T-helper 2 cell (primary cell): ENCODE results near the gene LIPC.

Source experiments
- DNase-seq, 5 experiments: peaks; one replicate each; pipeline versions ENCODE4 v3.0.0 to v3.0.0-alpha.2; 2012 to 2022

The LIPC gene

DNA sequence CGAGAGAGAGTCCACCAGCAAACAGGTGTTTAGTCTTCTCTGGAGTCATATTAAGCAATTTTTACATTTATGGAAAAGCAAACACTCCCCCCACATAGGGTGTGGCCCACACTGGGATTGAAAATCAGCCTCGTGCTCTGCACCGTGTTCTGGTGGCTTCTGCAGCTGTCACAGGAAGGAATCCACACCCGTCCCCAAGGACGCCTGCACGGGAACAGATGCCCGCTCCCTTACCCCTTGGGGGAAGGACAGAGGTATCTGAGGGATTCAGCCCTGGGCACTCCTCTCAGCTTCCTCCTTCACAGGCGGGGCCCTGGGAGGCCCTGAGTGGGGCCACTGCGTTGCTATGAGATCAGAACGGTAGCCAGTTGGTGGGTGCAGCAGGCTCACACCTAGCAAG lies 27.8 kb downstream of the LIPC start:
- no peak for DNase-seq

DNA sequence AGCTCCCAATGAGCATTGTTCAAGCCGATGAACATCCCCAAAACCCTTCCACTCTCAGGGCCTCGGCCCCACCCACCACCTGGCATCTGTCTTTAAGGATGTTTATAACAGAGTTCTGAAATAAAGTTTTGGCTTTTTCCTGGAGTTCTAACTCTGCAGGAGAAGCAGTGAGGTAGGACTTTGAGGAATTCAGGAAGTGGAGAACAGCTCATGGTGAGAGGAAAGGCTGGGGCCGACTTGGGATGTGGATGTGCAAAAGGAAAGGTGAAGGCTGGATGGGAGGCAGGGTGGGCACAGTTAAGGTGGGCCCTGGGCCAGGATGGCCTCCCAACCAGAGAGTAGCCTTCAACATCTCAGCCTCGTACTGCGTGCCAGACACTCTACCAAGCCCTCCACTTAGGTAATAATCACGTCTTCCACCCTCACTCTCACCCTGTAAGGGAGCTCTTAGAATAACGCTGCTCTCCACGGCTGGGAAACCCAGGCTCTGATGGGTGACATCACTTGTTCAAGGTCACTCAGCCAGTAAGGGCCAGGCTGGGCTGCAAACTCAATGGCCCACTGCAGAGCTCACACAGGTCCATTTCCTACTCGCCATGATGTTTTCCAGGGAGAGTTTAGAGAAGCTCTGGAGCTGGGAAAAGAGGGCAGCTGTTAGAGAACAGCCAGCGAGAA lies 28.5 kb downstream of the LIPC start:
- DNase-seq: no peak

DNA sequence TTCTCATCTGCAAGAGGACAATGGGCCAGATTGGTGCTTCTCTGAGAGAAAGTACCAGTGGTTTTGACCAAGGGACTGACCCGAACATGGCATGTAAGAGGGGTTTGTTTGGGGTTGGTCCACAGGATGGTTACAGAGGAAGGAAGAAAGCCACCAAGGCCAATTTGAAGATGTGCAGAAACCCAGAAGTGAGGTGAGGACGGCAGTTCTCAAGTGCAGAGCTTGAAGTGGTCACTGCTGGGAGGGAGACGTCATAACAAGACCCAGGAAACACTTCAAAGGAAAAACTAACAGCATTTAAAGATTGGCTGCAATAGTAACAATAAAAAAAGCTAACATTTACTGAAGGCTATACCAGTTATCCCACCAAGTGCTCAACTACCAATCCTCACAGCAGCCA lies 29.1 kb downstream of the LIPC start:
- DNase-seq: no peak

DNA sequence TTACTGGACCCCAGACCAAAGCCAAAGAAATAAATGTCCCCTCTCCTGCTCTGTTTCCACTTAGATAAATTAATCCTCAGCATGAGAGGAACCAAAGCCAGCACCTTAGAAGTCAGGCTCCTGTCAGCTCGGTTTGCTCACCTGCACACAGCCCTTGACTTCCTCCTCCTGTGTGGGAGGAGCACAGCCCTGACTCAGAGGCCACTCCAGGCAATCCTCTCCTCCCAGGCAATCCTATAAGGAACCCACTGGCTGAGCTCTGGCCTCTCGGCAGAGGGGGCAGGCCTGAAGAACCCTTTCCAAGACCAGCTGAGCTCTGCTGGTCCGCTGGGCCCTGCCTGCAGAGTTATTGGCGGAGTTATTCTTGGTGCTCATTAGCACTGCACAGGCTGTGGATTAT lies 30.8 kb downstream of the LIPC start:
- no peak for DNase-seq

DNA sequence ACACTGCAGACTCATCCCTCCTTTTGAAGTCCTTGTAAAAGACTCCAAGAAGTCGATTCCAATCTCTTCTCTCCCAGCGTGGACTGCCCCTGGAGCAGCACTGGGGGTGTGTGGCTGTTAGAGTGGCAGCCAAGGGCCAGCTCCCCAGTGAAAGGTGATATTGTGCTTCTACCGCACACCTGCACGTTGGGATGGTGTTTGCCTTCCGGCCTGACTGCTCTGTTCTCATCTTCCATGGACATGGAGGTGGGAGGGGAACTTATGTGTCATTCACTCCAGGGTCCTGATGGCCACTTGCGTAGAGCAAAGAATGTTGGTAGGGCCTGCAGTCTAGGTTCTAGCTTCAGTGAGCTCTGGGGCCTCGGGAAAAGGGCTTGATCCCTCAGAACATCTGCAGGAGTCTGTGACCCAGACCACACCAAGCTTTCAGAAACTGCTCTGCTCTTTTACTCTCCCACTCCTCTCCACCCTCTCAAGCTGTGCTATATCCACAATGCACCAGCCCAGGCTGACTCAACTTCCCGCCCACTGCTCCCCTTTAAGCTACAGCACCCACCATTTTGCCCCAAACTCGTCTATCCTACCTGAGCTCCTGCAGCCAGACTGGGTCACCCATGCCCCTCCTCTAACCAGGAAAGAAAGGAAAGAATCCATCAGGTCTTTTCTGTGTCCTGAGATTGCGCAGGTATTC lies 31.3 kb downstream of the LIPC start:
- no peak for DNase-seq

DNA sequence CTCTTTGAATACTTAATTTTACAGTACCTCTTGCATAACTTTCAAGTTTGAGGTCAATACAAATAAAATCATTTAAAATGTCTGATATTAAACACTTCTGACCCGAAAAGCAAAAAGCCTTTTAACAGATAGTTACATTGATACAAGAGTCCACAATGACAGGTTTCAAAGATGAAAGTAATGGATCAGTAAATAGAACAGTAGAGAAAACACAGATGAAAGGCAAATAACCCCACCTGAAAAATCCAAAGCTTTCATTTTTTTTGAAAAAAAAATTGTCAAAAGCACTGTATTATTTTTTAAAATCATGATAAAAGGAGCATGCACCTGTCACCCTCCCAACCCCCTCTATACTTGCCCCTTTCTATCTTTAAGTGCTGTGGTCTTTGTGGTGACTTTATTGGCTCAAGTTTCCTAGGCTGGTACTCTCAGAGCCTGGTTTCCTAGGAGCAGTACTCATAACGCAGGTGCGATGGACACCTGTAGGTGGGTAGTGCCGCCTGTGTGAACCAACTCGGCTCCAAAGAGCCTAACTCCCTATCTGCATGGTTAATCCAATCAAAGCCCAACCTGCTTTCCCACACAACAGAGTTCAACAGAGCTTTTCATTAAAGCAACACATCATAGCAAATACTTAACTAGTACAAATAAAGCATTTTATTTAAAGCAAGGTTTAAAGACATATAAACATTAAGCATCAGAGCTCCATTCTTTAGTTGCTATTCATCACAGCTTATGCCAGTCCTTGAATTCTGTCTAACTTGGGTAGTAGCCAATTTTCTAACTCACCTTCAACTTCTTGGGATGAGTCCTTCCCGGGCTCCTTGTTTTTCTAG lies 32.2 kb downstream of the LIPC start:
- DNase-seq: no peak

DNA sequence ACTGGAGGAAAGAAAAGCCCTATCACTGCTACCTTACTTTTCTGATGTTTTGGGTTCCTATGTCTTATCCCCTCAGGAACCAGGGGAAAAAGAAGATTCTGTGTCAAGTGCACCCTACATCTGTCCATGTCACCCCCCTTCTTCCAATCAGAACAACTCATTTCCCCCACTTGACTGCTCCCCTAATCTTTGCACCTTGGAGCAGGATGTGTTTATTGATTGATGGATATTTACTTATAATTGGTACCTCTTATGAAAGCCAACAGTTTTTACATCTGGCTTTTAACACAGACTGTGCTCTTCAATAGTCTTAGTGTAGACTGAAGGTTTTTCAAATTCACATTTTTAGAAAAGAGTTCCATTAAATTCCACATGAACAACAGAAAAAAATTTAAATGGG lies 33.3 kb downstream of the LIPC start:
- DNase-seq: no peak

DNA sequence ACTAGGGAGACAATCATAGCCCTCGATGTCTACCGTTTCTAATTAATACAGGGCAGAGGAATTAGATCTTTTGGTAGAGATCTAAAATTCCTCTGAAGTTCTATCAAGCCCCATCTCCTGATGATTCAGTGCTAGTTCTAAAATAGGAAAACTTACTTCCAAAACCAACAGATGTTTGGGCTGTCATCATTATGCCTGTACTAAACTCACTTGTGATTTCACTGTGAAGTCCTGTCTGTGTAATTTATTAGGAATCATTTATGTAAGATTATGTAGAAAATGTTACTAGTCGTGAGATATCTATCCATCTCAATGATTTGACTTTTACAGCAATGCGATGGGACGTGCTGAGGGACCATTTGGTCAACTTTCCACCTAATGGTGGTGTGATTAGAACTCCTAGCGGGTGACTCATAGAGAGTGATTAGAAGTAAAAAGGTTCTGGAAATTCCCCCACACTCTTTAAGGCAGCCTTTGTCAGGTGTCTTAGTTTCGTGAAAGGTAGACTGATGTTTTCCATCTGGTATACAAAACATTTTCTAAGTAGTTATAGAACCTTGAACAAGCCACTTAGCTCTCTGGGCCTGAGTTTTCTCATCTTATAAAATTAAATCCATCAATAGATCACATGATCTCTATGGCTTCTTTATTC lies 34.2 kb downstream of the LIPC start:
- no peak for DNase-seq

DNA sequence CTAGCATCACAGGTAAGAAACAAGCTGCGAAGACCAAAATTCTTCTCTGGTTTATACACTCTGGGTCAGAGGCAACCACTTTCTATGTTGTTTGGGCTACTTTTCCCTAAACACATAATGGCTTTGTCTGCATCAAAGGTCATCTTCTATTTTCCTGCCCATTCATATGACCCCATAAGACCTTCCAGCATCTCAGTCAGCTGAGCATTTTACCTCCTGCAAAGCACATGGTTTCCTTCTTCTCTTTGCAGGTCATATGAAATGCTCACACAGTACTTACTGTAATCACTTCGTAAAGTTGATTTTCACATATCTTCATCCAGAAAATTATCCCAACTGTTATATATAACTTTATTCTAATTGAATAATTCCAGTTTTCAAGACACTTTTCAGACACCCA lies 34.8 kb downstream of the LIPC start:
- no peak for DNase-seq

DNA sequence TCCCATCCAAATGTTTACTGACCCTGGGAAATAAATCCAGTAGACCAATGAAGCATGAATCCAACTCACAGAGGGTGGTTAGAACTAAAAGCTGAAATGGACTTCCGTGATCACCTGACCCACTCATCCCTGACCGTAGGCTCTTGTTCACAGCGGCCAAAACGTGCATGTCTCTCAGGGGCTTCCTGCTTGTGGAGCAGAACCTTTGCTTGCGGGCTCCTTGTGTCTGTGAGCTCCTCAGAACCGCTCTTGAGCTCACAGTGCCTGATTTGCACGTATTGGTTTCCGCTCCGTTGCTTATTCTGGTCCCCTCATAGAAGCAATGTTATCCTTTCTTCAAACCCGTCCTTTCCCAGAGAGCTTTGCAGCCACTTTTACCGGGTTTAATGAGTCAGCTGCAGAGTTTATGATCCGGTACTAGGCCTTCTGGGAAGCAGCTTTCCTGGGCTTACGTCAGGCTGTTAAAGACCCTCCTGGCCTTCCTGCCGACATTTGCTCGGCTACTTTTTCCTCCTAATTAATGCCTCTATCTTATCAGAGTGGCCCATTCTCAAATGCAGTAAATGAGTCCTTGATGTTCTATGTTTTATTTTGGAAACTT lies 35.4 kb downstream of the LIPC start:
- no peak for DNase-seq

DNA sequence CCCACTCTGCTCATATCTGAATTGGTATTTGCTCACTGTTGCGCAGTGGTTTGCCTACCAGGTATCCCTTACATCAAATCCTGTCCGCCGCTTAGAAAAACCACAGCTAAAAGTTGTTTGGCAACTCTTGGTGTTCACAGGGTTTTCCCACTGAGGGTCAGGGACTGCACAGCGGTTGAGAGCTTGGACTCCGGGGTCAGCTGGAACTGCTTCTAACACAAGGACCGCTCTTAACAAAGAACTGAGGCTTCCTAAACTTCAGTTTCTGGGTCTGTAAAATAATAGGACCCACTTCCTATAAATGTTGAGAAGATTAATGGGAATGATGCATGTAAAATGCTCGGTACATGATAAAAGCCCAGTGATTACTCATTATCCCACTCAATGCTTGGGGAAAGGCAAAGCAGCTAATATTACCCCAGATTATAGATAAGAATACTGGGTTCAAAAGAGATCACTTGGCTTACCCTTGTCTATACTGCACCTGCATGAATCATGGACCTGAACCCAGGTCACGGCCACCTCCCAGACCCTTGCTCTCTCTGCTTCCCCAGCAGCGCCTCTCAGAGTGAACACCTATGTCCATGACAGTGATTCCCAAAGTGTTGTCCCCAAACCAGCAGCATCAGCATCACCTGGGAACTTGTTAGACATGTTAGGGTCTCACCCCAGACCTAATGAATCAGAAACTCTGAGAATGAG lies 36.1 kb downstream of the LIPC start:
- no peak for DNase-seq

DNA sequence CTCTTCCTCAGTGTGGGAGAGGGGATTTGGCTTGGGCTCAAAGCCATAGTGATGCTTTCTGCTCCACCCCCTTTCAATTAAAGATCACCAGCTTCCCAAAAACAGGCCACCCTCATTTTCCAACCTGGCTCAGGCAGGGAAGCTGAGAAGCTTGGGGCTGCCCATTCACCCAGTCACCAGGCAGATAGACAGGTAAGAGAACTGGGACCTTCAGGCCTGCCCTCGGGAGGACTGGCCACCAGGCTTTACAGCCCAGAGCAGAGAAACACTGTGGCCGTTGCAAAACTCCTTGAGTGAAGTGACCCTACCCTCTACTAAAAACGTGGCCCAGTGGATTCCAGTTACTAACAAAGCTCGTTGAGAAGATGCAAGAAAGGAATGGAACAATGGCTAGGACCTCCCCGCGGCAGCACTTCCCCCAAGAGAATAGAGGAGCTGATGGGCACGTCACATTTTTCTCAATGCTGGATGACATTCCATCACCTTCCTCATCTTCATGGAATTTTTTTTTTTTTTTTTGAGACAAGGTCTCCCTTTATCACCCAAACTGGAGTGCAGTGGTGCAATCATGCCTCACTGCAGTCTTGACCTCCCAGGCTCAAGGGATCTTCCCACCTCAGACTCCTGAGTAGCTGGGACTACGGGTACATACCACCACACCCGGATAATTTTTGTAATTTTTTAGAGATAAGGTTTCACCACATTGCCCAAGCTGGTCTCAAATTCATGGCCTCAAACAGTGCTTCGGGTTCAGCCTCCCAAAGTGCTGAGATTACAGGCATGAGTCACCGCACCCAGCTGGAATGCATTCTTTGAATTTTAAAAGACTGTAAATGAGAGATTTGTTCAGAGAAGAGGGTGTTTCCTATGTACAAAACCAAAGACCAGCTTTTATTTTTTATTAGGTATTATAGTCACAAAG lies 37.9 kb downstream of the LIPC start:
- peak in 1 of 5 experiments; percentile 47 for DNase-seq

DNA sequence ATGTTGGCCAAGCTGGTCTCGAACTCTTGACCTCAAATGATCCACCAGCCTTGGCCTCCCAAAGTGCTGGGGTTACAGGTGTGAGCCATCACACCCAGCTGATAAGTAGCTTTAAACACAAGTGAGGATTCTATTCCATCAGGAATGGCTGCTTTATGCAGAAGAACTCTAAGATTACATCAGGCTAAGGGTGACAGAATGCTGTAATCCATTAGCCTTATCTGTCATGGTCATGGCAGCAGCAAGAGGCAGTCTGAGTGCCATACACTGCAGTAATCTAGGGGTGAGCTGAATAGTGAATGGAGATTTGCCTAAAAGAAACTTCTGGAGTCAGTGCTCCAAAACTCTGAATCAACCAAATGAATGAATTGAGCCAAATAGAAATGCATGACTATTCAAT lies 39.6 kb downstream of the LIPC start:
- DNase-seq: no peak

DNA sequence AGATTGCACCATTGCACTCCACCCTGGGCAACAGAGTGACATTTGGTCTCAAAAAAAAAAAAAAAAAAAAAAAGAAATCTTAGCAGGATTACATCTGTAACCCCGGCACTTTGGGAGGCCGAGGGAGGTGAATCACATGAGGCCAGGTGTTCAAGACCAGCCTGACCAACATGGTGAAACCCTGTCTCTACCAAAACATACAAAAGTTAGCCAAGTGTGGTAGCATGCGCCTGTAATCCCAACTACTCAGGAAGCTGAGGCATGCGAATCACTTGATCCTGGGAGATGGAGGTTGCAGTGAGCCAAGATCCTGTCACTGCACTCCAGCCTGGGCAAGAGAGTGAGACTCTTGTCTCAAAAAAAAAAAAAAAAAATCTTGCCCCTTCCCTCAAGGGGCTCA lies 40.4 kb downstream of the LIPC start:
- DNase-seq: no peak

DNA sequence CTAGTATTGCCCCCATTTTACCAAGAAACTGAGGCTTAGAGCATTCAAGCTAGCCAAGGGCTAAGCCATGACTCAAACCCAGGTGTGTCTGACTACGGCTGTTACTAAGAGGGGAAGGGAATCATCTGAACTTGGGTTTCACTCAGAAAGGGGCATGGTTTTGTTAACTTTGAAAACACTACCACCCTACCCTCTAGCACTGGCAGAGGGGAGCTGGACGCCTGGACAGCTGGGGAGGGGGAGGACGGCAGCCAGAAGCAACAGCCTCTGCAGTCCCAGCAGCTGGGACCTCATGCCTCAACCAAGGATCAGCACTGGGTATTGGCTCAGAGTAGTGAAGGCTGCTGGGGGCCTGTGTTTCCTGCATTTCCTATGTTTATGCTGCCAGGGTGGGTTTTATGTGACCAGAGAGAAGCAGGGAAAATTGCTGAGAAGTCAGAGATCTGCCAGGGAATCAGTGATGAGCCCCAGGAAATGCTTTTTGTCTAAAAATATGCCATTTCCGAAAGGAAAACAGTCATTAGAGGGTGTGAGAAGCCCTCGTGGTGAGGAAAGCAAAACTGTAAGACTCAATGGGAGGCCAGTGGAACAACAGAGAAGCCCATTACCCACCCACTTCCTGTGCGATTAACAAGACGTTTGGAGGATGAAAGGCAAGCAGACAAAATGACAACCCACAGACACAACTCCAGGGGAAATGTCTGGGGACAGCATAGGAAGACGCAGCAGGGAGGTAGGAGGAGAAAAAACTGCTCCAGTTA lies 41.2 kb downstream of the LIPC start:
- peak in 2 of 5 experiments; percentile 76 to 84 for DNase-seq

DNA sequence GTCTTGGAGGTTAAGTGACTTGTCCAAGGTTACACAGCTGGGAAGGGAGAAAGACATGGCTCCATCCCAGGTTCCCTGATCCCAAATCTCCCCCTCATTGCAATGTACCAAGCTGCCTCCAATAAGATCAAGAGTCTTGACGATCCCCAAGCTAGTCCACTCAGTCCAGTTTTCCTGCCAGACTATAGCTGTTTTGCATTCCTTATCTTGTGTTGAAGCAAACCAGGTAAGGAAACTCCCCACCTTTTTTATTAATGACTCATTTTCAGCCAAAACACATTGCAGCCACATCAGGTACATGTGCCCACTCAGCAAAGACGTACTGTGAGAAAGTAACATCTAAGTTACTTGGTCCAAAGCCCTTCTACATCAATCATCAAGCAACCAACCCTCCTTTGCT lies 41.9 kb downstream of the LIPC start:
- DNase-seq: peak in 2 of 5 experiments; percentile 25 to 34

DNA sequence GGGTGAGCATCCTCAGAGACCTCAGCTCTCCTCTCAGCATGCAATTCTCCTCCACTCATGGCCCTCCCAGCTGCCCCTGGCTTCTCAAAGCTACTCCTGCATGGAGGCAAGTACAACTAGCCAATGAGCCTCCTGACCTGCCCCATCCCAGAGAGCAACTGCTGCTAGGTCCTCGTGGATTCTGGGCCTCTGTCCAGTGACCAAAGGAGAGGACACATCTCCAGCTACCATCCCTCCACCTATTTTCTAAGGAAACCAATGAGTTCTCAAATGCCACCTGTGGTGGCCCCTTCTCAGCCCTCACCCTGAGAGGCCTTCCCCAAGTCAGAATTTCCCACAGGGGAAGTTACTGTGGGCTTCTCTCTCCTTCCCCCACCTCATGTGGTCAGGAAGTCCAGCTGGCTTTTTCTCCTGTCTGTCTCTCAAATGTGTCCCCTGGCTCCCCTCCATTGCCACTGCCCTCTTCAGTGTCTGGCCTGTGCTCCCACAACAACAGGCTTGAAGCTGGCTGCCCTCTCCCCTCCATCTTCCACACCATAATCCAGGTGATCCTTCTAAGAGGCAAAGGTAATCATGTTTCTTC lies 43.0 kb downstream of the LIPC start:
- DNase-seq: no peak

DNA sequence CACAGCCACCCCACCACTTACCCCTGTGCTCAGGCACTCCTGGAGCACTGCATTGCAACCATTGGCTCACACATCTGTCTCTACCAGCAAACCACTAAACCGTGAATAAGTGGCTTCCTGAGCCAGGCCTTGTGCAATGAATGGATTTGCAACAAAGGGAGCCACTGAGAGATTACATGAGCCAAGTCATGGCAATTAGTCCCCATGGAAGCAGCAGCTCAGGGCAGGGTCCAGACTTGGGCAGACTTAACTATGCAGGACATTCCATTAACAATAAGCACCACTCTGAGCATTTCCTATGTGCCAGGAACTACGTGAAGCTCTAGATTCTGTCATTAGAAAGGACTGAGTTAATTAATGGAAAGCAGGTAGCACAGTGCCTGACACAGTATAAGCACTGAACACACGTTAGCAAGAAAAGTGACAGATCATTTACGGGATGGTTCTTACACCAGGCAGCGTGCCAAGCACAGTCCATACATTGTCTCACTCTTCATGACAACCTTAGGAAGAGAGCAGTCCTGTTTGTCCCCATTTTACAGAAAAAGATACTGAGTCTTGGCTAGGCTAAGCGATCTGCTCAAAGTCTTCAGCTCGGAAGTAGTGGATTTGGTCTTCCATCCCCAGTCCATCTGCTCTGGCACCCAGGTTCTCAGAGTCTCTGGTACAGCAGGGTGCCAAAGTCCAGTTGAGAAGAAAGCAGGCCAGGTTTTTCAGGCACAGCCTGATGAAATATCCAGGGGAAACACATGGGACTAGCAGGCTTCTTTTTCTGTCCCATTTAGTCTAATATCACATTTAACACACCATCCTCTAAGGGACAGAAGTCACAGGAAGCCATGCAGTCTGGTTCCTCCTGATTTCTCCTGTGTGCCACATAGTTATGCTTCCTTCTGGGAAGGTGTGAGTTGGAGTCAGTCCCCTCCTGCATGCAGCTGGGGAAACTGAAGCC lies 44.1 kb downstream of the LIPC start:
- DNase-seq: no peak
